OCI-LY1 (cell line): ENCODE data around the gene RARG.

Experiments
- H2AFZ ChIP-seq: fragments of 200-600 bp; sonication (generic), shearing (Covaris generic); 2 replicates; pipeline ENCODE4 v1.6.0; 2014; ENCODE audit warnings: antibody characterized with exemption, mild to moderate bottlenecking, low read length
- H3F3A ChIP-seq: fragments of 200-600 bp; sonication (generic), shearing (Covaris generic); 2 replicates; pipeline ENCODE4 v1.6.0; 2014; ENCODE audit warnings: mild to moderate bottlenecking, antibody characterized with exemption, low read length, moderate library complexity; ENCODE audit not compliant: insufficient read depth
- H3K27ac ChIP-seq: fragments of 200-600 bp; sonication (generic); 2 replicates; pipeline ENCODE4 v1.5.1; 2014; ENCODE audit warnings: low read length, mixed run types, mild to moderate bottlenecking, low read depth; ENCODE audit not compliant: poor library complexity, severe bottlenecking
- H3K27me3 ChIP-seq: fragments of 200-600 bp; sonication (generic); 2 replicates; pipeline ENCODE4 v1.6.0; 2014; ENCODE audit warnings: antibody characterized with exemption, mild to moderate bottlenecking, low read length, moderate library complexity; ENCODE audit not compliant: insufficient read depth
- H3K36me3 ChIP-seq: fragments of 200-600 bp; sonication (generic); 2 replicates; pipeline ENCODE4 v1.6.1; 2014; ENCODE audit warnings: mild to moderate bottlenecking, antibody characterized with exemption, low read length, moderate library complexity, mixed read lengths; ENCODE audit not compliant: insufficient read depth
- H3K4me1 ChIP-seq: fragments of 200-600 bp; sonication (generic); 2 replicates; pipeline ENCODE4 v1.5.1; 2014; ENCODE audit warnings: mild to moderate bottlenecking, low read length, moderate library complexity; ENCODE audit not compliant: insufficient read depth, severe bottlenecking
- H3K4me2 ChIP-seq: fragments of 200-600 bp; sonication (generic), shearing (Covaris generic); 2 replicates; pipeline ENCODE4 v1.6.1; 2014; ENCODE audit warnings: low read length
- H3K4me3 ChIP-seq: fragments of 200-600 bp; sonication (generic); 2 replicates; pipeline ENCODE4 v1.5.1; 2014; ENCODE audit warnings: low read length, low read depth, mild to moderate bottlenecking, mixed read lengths; ENCODE audit not compliant: poor library complexity, severe bottlenecking
- H3K79me2 ChIP-seq: fragments of 200-600 bp; shearing (Covaris generic); 2 replicates; pipeline ENCODE4 v1.6.1; 2016; ENCODE audit warnings: mixed run types, low read length, mixed read lengths; ENCODE audit not compliant: insufficient read depth
- H3K9ac ChIP-seq: fragments of 200-600 bp; sonication (generic), shearing (Covaris generic); 2 replicates; pipeline ENCODE4 v1.6.1; 2014; ENCODE audit warnings: mild to moderate bottlenecking, low read length, mixed read lengths
- H3K9me2 ChIP-seq: fragments of 200-600 bp; sonication (generic), shearing (Covaris generic); 2 replicates; pipeline ENCODE4 v1.6.1; 2014; ENCODE audit warnings: low read depth, mild to moderate bottlenecking, low read length, mixed read lengths
- H3K9me3 ChIP-seq: fragments of 200-600 bp; shearing (Covaris generic); 2 replicates; pipeline ENCODE4 v1.6.1; 2014; ENCODE audit warnings: low read length, mixed read lengths
- H4K20me1 ChIP-seq: fragments of 200-600 bp; sonication (generic), shearing (Covaris generic); 2 replicates; pipeline ENCODE4 v1.6.0; 2016; ENCODE audit warnings: mild to moderate bottlenecking, low read length; ENCODE audit not compliant: insufficient read depth
- CTCF ChIP-seq: fragments of 200-600 bp; sonication (generic), shearing (Covaris generic); IDR thresholded peaks from 2 replicates; pipeline ENCODE4 v1.5.1; 2017; ENCODE audit warnings: mild to moderate bottlenecking, antibody characterized with exemption, low read length, moderate library complexity, mixed read lengths
- EZH2 ChIP-seq: fragments of 200-600 bp; sonication (generic), shearing (Covaris generic); IDR thresholded peaks from 2 replicates; pipeline ENCODE4 v1.8.0; 2017; ENCODE audit warnings: borderline replicate concordance, mixed run types, mild to moderate bottlenecking, antibody characterized with exemption, low read length, moderate library complexity, mixed read lengths

Gene RARG

DNA sequence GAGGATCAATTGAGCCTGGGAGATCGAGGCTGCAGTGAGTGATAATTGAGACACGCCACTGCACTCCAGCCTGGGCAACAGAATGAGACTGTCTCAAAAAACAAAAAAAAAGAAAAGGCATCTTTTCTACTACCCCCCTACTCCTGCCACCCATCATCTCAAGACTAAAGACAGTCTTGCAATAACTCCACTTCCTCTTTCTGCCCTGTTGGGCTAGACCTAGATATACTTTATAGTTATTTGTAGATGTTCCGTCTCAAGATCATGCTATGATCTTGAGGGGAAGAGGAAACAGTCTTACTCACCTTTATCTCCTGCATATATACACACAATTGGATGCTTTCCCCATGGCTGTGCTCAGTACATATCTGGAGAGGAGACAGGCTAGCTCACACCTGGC is 24.0 kb upstream of the RARG start:
- H3K9me3 ChIP-seq, result no peaks in the 10 kb centered on the region
- no peaks in the 10 kb centered on the region for H4K20me1 ChIP-seq
- H3K9ac ChIP-seq, result no peak overlapping the region
- peaks cover 13% of the 10 kb centered on the region; the same call in 1 of the 2 replicates for H3K36me3 ChIP-seq
- H3K4me2 ChIP-seq, result 0 out of 2 replicates have a peak overlapping the region, but pooled peaks have one; percentile 0
- H3K27ac ChIP-seq, result peak overlapping the region; percentile 38
- H3K4me3 ChIP-seq, result no peak overlapping the region
- no peaks in the 10 kb centered on the region for H3K9me2 ChIP-seq
- TF ChIP-seq CTCF (no peak), EZH2 (no peak)
- H3K79me2 ChIP-seq, result no peaks in the 10 kb centered on the region
- H2AFZ ChIP-seq, result no peak overlapping the region
- H3K27me3 ChIP-seq, result no peaks in the 10 kb centered on the region
- H3K4me1 ChIP-seq, result peaks cover 31% of the 10 kb centered on the region
- H3F3A ChIP-seq, result no peaks in the 10 kb centered on the region

DNA sequence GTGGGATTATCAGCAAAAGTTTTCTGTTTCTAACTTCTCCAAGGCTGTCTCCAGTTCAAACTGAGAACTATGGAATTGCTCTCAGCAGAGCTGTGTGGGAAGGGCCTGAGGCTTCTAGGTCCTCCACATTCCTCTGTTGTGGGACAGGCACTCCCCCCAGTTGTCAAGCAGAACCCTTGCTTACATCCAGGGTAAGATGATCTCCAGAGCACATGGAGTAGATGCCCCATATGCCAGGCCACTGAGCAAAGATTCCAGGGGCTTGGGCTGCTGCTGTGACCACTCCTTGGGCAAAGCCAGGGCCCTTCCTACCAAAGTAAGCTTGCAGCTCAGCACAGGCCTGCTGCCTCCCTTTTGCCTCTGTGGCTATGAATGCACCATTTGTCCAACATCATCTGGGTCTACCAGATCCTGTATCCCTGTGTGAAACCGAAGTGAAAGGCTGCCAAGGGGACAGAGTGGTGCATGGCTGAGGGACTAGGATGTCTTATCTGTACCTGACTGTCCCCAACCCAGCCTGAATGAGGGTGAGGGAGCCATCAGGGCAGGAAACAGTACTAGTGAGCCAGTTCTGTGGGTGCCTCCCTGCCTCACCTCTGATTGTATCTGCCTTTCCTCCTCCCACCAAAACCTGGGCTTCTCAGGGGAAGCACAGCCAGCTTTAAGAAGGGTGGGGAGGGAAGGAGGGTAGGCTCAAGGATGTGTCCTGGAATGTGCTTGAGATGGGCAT is 23.0 kb upstream of the RARG start:
- no peak overlapping the region for H3K9ac ChIP-seq

DNA sequence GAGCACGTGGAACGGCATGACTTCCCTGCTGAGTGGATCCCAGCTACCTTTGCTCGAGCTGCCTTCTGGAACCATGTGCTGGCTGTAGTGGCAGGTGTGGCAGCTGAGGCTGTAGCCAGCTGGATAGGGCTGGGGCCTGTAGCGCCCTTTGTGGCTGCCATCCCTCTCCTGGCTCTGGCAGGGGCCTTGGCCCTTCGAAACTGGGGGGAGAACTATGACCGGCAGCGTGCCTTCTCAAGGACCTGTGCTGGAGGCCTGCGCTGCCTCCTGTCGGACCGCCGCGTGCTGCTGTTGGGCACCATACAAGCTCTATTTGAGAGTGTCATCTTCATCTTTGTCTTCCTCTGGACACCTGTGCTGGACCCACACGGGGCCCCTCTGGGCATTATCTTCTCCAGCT is 21.3 kb upstream of the RARG start:
- Histone ChIP-seq H3K36me3 (peaks cover 13% of the 10 kb centered on the region; the same call in 1 of the 2 replicates), H3K4me2 (peak overlapping the region; percentile 93), H3K9me2 (no peaks in the 10 kb centered on the region), H3K4me3 (peak overlapping the region; percentile 94), H3K4me1 (peaks cover 32% of the 10 kb centered on the region), H3K27me3 (no peaks in the 10 kb centered on the region), H2AFZ (no peak overlapping the region), H4K20me1 (no peaks in the 10 kb centered on the region), H3K9ac (peak overlapping the region; percentile 93; the same call in 1 of the 2 replicates), H3K9me3 (no peaks in the 10 kb centered on the region), H3F3A (no peaks in the 10 kb centered on the region), H3K79me2 (no peaks in the 10 kb centered on the region), H3K27ac (no peak overlapping the region)
- TF ChIP-seq EZH2 (no peak), CTCF (no peak)

More for the DNA sequence above, 23.0 kb upstream of the RARG start:
- Histone ChIP-seq H2AFZ (no peak overlapping the region), H3K4me2 (no peak overlapping the region), H3K9me3 (no peaks in the 10 kb centered on the region), H3F3A (no peaks in the 10 kb centered on the region), H4K20me1 (no peaks in the 10 kb centered on the region), H3K36me3 (peaks cover 13% of the 10 kb centered on the region; the same call in 1 of the 2 replicates), H3K79me2 (no peaks in the 10 kb centered on the region), H3K27ac (peak overlapping the region; percentile 38), H3K9me2 (no peaks in the 10 kb centered on the region), H3K4me3 (no peak overlapping the region), H3K27me3 (no peaks in the 10 kb centered on the region), H3K4me1 (peaks cover 32% of the 10 kb centered on the region)
- TF ChIP-seq EZH2, result no peak
- TF ChIP-seq CTCF, result no peak
